ENCODE measurements around the gene FAM229A. TPM values are rescaled to one million over a fixed set of nuclear protein-coding genes. Genes with fewer than 3 reads are reported as not detected.

FAM229A gene
- total and polyA plus RNA-seq, 2 donors (not counting 1 experiment from before 2014, with no cell fraction given): 0.77 to 0.99 TPM

DNA sequence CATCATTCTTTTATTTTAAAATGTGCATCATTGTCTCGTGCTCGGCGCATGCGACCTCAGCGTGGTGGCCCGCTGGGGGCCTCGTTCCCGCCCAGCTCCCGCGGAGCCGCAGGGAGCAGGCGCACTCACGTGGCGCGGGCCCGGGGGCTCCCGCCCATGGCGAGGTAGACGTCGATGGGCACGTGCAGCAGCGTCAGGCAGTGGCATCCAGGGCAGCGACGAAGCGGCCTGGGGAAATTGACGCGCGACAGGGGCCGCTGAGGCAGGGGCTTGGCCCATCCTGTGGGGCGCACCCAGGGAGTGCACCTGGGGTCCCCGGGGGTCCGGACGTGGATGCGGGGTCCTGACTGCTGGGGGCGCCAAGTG lies 994 bp downstream of the FAM229A start:
- no peaks in the 10 kb centered on the region for H3K27me3 ChIP-seq (ENCODE audit: control insufficient read depth, insufficient read depth, low read length)
- peaks cover 2% of the 10 kb centered on the region for H3K4me1 ChIP-seq (ENCODE audit: control insufficient read depth, extremely low read depth, insufficient read depth, low read length)
- H3K4me3 ChIP-seq (replicated peaks in 1 of 4; ENCODE audit: control extremely low read depth in 1 of 4, insufficient read depth in 1 of 4, low read depth in 3 of 4, low read length in 4 of 4): no peak overlapping the region
- H4K20me1 ChIP-seq (ENCODE audit: control insufficient read depth, extremely low read depth, insufficient read depth, low read length): no peaks in the 10 kb centered on the region
- H3K36me3 ChIP-seq (ENCODE audit: control insufficient read depth, insufficient read depth, low read length): peaks cover 7% of the 10 kb centered on the region
- no peak for TF ChIP-seq EZH2 (IDR thresholded peaks at IDR 0.05; ENCODE audit: low read length, missing control alignments)
- TF ChIP-seq, protein P1, sequence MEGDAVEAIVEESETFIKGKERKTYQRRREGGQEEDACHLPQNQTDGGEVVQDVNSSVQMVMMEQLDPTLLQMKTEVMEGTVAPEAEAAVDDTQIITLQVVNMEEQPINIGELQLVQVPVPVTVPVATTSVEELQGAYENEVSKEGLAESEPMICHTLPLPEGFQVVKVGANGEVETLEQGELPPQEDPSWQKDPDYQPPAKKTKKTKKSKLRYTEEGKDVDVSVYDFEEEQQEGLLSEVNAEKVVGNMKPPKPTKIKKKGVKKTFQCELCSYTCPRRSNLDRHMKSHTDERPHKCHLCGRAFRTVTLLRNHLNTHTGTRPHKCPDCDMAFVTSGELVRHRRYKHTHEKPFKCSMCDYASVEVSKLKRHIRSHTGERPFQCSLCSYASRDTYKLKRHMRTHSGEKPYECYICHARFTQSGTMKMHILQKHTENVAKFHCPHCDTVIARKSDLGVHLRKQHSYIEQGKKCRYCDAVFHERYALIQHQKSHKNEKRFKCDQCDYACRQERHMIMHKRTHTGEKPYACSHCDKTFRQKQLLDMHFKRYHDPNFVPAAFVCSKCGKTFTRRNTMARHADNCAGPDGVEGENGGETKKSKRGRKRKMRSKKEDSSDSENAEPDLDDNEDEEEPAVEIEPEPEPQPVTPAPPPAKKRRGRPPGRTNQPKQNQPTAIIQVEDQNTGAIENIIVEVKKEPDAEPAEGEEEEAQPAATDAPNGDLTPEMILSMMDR (conservative IDR thresholded peaks at IDR 0.05 in 1 of 2, IDR thresholded peaks at IDR 0.05 in 1 of 2; ENCODE audit: low read depth in 1 of 2, low read length in 2 of 2): no peak
- no peak overlapping the region for H3K4me2 ChIP-seq (ENCODE audit: extremely low read depth, insufficient read depth, low read length)
- no peaks in the 10 kb centered on the region for H3K9me3 ChIP-seq (ENCODE audit: control insufficient read depth, insufficient read depth, low read depth, low read length)
- H3K79me2 ChIP-seq (ENCODE audit: control insufficient read depth, insufficient read depth, low read length): no peaks in the 10 kb centered on the region
- H3K9ac ChIP-seq (ENCODE audit: insufficient read depth, low read length): no peak overlapping the region
- no peak overlapping the region for H2AFZ ChIP-seq (ENCODE audit: low read length)
- no peak overlapping the region for H3K27ac ChIP-seq (ENCODE audit: insufficient read depth, low read length)
- no peak for DNase-seq (ENCODE audit: low read depth in 2 of 2)

- Histone ChIP-seq H3K9ac (ENCODE audit: insufficient read depth, low read length) (no peak overlapping the region), H3K9me3 (ENCODE audit: control insufficient read depth, insufficient read depth, low read depth, low read length) (no peaks in the 10 kb centered on the region), H2AFZ (ENCODE audit: low read length) (no peak overlapping the region), H3K27me3 (ENCODE audit: control insufficient read depth, insufficient read depth, low read length) (no peaks in the 10 kb centered on the region), H3K79me2 (ENCODE audit: control insufficient read depth, insufficient read depth, low read length) (no peaks in the 10 kb centered on the region), H3K36me3 (ENCODE audit: control insufficient read depth, insufficient read depth, low read length) (peaks cover under 1% of the 10 kb centered on the region), H4K20me1 (ENCODE audit: control insufficient read depth, extremely low read depth, insufficient read depth, low read length) (no peaks in the 10 kb centered on the region), H3K4me1 (ENCODE audit: control insufficient read depth, extremely low read depth, insufficient read depth, low read length) (peaks cover 10% of the 10 kb centered on the region), H3K4me3 (replicated peaks in 1 of 4; ENCODE audit: control extremely low read depth in 1 of 4, insufficient read depth in 1 of 4, low read depth in 3 of 4, low read length in 4 of 4) (no peak overlapping the region), H3K4me2 (ENCODE audit: extremely low read depth, insufficient read depth, low read length) (no peak overlapping the region), H3K27ac (ENCODE audit: insufficient read depth, low read length) (no peak overlapping the region)
- TF ChIP-seq, protein P1 (conservative IDR thresholded peaks at IDR 0.05 in 1 of 2, IDR thresholded peaks at IDR 0.05 in 1 of 2; ENCODE audit: low read depth in 1 of 2, low read length in 2 of 2): no peak
- no peak for DNase-seq (ENCODE audit: low read depth in 2 of 2)
Observed at GRCh38 chr1:32358435-32358834, 3.9 kb downstream of the FAM229A start.

DNA sequence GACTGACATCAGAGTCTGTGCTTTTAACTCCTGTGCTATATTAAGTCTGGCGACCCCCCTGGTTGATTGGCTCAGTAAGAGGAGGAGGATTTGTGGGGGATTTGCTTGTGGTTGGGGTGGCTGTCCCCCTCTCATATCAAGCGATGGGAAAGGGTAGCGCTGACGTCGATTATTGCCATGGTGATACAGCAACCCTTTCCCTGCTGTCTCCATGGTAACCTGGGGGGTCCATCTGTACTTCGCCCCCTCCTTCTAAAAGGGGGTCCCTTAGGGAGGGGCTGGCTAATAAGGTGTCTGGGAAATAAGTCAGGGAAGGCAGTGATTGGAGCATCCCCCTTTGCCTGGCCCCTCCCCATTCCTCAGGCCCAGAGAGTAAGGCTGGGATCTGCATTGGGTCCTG lies 4.7 kb downstream of the FAM229A start:
- Histone ChIP-seq H3K4me2 (ENCODE audit: extremely low read depth, insufficient read depth, low read length) (no peak overlapping the region), H3K4me3 (replicated peaks in 1 of 4; ENCODE audit: control extremely low read depth in 1 of 4, insufficient read depth in 1 of 4, low read depth in 3 of 4, low read length in 4 of 4) (no peak overlapping the region), H3K27me3 (ENCODE audit: control insufficient read depth, insufficient read depth, low read length) (no peaks in the 10 kb centered on the region), H3K4me1 (ENCODE audit: control insufficient read depth, extremely low read depth, insufficient read depth, low read length) (peaks cover 18% of the 10 kb centered on the region), H3K27ac (ENCODE audit: insufficient read depth, low read length) (no peak overlapping the region), H3K9ac (ENCODE audit: insufficient read depth, low read length) (no peak overlapping the region), H3K9me3 (ENCODE audit: control insufficient read depth, insufficient read depth, low read depth, low read length) (no peaks in the 10 kb centered on the region), H4K20me1 (ENCODE audit: control insufficient read depth, extremely low read depth, insufficient read depth, low read length) (no peaks in the 10 kb centered on the region), H3K36me3 (ENCODE audit: control insufficient read depth, insufficient read depth, low read length) (no peaks in the 10 kb centered on the region), H2AFZ (ENCODE audit: low read length) (no peak overlapping the region), H3K79me2 (ENCODE audit: control insufficient read depth, insufficient read depth, low read length) (no peaks in the 10 kb centered on the region)
- no peak for DNase-seq (ENCODE audit: low read depth in 2 of 2)
- no peak for TF ChIP-seq EZH2 (IDR thresholded peaks at IDR 0.05; ENCODE audit: low read length, missing control alignments)
- TF ChIP-seq, protein P1 (conservative IDR thresholded peaks at IDR 0.05 in 1 of 2, IDR thresholded peaks at IDR 0.05 in 1 of 2; ENCODE audit: low read depth in 1 of 2, low read length in 2 of 2): no peak
